HG03066 (cell line): ENCODE data around the gene LITAFD.
"Not testable (repeated sequence)": the region's sequence is repeated elsewhere in the genome, so short reads cannot be mapped to it uniquely, and the experiment has no call there.

Experiments
- ATAC-seq: cut with Tn5 transposase; IDR thresholded peaks from one replicate; pipeline ENCODE4 v1.9.1; 2021; ENCODE audit warnings: low read depth; ENCODE audit not compliant: unreplicated experiment

The LITAFD gene

GRCh38 chr16:8869212-8869987 is 12.8 kb upstream of the LITAFD start:
- no peak for ATAC-seq

DNA sequence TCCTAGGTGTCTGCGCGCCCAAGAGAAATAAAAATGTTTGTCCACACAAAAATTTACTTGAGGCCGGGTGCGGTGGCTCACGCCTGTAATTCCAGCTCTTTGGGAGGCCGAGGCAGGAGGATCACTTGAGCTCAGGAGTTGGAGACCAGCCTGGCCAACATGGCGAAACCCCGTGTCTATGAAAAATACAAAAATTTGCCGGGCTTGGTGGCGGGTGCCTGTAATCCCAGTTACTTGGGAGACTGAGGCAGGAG is 12.2 kb upstream of the LITAFD start:
- not testable (repeated sequence) for ATAC-seq

GRCh38 chr16:8872071-8872470 is 10.1 kb upstream of the LITAFD start:
- ATAC-seq = no peak

GRCh38 chr16:8872967-8873865 is 8.9 kb upstream of the LITAFD start:
- ATAC-seq = no peak

DNA sequence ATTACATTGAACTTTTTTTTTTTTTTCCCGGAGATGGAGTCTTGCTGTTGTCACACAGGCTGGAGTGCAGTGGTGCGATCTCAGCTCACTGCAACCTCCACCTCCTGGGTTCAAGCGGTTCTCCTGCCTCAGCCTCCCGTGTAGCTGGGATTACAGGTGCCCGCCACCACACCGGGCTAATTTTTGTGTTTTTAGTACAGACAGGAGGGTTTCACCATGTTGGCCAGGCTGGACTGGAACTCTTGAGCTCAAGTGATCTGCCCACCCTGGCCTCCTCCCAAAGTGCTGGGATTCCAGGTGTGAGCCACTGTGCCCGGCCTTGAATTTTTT is 8.3 kb upstream of the LITAFD start:
- not testable (repeated sequence) for ATAC-seq

- no peak for ATAC-seq
Observed at GRCh38 chr16:8874388-8874787, 7.8 kb upstream of the LITAFD start.

DNA sequence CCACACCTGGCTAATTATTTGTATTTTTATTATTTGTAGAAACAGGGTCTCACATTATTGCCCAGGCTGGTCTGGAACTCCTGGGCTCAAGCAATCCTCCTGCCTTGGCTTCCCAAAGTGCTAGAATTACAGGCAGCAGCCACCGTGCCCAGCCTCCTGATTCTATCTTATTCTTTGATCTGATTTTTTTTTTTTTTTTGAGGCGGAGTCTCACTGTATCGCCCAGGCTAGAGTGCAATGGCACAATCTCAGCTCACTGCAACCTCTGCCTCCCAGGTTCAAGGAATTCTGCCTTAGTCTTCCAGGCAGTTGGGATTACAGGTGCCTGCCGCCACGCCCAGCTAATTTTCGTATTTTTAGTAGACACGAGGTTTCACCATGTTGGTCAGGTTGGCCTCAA is 6.8 kb upstream of the LITAFD start:
- ATAC-seq = not testable (repeated sequence)

- no peak for ATAC-seq
Observed at GRCh38 chr16:8877894-8878522, 4.1 kb upstream of the LITAFD start.

GRCh38 chr16:8878523-8878911 is 3.6 kb upstream of the LITAFD start:
- ATAC-seq = no peak

- ATAC-seq = no peak
Observed at GRCh38 chr16:8880839-8881510, 1.2 kb upstream of the LITAFD start.

GRCh38 chr16:8882725-8883377 is 700 bp downstream of the LITAFD start:
- no peak for ATAC-seq

DNA sequence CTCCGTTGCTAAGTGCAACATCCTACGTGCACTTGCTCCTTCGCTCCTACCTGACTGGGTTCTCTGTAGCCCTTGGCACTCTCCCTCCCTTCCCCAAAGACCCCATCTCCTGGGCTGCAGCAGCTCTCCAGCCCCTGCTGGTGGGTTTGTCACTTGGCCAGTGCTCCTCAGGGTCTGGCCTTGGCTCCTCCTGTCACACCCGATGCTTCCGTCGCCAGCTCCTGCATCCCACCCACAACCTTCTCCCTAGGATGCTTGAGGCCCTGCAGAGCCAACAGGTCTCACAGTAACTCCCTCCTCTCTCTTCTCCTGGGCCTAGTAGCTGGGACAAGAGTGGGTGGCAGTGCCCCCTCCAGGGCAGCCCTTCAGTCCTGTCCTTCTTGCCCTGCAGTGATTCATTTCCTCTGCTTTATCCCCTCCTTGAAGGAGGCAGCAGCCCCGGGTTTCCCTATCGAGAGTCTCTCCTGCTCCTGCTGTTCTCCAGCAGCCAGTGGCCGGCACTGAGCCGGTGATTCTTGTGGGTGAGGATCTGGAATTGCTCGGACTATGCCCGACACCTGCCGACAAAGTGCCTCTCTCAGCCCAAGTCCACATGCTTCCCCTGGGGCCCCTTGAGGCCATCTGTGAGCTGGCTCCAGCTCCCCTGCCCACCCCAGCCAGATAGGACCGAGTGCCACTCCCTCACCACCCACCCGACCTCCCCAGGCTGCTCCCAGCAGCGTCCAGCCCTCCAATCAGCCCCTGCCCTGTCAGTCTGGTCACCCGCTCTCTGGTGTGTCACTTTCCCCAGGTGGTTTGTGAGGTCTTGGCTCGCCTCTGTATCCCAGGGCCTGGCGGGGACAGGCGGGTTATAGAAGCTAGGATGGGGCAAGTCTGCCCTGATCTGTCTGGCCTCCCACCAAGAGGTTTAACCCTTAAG is 3.8 kb downstream of the LITAFD start:
- ATAC-seq = no peak

DNA sequence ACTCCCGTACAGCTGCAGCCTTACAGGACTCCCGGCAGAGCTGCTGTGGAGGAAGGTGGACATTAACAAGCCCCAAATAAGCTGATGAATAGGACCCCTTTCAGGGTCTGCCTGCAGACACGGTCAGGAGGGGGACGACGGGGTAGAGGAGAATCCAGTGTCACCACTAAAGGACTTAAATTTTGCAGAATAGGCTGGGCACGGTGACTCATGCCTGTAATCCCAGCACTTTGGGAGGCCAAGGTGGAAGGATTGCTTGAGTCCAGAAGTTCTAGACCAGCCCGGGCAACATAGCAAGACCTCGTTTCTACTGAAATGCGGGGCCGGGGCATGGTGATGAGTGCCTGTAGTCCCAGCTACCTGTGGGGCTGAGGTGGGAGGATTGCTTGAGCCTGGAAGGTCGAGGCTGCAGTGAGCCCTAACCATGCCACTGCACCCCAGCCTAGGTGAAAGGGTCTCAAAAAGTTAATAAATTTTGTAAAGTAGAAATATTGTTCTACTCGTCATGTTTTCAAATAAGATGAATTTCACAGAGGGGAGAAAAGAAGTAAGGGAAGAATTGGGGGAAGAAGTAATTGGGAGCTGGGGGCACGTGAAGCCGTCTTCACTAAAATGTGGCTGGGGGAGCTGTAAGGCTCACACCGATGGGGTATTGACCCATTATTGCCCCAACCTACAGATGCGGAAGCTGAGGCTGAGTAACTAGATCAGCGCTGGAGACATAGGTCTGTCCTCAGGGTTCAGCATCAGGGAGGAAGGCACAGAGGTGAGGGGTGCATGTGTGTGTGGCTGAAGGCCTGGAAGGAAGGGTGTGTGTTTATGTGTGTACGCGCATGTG is 4.7 kb downstream of the LITAFD start:
- ATAC-seq = no peak

DNA sequence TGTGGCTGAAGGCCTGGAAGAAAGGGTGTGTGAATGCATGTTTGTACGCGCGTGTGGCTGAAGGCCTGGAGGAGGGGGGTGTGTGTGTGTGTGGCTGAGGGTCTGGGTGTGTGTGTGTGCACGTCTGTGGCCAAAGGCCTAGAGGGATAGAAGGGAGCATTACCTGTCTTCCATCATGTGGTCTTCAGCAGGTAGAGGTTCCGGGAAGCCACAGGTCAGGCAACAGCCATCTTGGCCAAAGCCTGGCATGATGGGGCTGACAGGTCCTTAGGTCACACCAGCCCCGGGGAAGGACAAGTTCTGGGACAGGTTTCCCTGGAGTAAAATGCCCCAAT is 5.2 kb downstream of the LITAFD start:
- ATAC-seq = no peak

- no peak for ATAC-seq
Observed at GRCh38 chr16:8887952-8888560, 5.9 kb downstream of the LITAFD start.

GRCh38 chr16:8888951-8889892 is 7.1 kb downstream of the LITAFD start:
- ATAC-seq = no peak

DNA sequence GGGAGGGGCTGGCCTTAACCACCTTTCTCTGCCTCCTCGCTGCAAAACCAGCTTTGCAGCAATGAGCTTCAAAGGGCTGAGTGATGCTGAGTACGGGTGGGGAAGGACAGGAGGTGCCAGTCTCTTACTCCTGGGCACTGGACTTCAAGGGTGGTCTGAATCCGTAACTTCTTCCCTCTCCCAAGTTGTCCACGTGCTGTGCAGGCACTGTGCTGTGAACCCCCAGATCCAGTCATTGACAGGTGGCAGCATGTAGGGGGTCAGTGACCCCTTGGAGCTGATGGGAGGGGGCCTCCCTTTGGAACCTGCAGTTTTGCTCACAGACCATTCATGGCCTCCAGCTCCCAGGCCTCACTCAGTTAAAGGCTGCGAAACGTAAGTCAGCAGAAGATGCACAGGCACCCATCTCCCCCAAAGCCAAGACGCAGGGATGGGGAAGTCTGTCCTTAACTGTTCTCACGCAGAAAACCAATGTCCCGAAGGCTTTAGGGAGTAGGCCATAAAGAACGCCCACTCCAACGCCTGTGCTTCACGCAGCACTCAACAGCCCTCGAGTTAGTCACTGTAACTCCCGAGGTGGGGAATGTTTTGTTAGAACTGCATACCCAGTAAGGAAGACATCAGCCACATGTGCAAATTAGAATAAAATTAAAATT is 7.9 kb downstream of the LITAFD start:
- no peak for ATAC-seq
